ENCODE results near the gene HSPA4L. TPM values are rescaled to one million over a fixed set of nuclear protein-coding genes. Genes with fewer than 3 reads are reported as not detected.

The HSPA4L gene
- total RNA-seq, 1 experiment from 2014 or later = 3.8 TPM

DNA sequence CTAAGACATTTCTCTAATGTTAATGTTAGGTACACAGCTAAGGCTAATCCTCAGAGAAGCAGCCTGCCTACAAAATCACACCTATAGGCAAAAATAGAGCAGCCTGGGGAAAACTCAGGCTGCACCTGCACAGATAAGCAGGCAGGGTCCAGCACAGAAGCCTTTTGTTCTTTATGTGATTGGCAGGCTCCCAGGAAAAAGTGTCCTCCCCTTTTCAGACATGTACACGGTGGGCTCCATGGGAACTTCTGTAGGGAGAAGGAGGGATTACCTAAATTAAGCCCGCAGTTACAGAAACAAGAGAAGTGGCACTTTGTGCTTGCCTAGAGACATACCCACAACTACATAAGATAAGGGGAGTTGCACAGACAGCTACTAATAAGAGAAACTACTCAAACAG lies 4.0 kb upstream of the HSPA4L start:
- ChIA-PET CTCF (no interaction called here), POLR2A (ENCODE audit: low non-redundant PET) (no interaction called here)
- TF ChIP-seq EZH2 (IDR thresholded peaks at IDR 0.05; ENCODE audit: borderline replicate concordance, low read depth, low read length, poor library complexity, severe bottlenecking) (no peak), CTCF (conservative IDR thresholded peaks at IDR 0.05; ENCODE audit: low read depth, low read length) (no peak)
- H3K27me3 ChIP-seq (replicated peaks; ENCODE audit: insufficient read depth, low read depth, low read length, poor library complexity) = peaks cover 21% of the 10 kb centered on the region
- no peaks in the 10 kb centered on the region for H3K4me1 ChIP-seq (ENCODE audit: insufficient read depth, low read length, poor library complexity, severe bottlenecking)
- intact Hi-C loops (cut with micrococcal nuclease; ENCODE audit: unreplicated experiment) = no loop called here
- H3K36me3 ChIP-seq (ENCODE audit: insufficient read depth, low read length, poor library complexity, severe bottlenecking) = no peaks in the 10 kb centered on the region
- no peak overlapping the region for H3K4me3 ChIP-seq (ENCODE audit: low read depth, low read length, poor library complexity, severe bottlenecking)
- DNase-seq (ENCODE audit: low spot score) = no peak
- no peaks in the 10 kb centered on the region for H3K9me3 ChIP-seq (ENCODE audit: low read depth, low read length, poor library complexity, severe bottlenecking)
- H3K27ac ChIP-seq (ENCODE audit: low read depth, low read length, poor library complexity, severe bottlenecking) = no peak overlapping the region
- no TSS peak for BruUV-seq (replicated peaks)

GRCh38 chr4:127780598-127780997 lies 1.5 kb upstream of the HSPA4L start:
- BruUV-seq (replicated peaks) = no TSS peak
- POLR2A ChIA-PET (ENCODE audit: low non-redundant PET) = no interaction called here
- no peak overlapping the region for H3K27ac ChIP-seq (ENCODE audit: low read depth, low read length, poor library complexity, severe bottlenecking)

DNA sequence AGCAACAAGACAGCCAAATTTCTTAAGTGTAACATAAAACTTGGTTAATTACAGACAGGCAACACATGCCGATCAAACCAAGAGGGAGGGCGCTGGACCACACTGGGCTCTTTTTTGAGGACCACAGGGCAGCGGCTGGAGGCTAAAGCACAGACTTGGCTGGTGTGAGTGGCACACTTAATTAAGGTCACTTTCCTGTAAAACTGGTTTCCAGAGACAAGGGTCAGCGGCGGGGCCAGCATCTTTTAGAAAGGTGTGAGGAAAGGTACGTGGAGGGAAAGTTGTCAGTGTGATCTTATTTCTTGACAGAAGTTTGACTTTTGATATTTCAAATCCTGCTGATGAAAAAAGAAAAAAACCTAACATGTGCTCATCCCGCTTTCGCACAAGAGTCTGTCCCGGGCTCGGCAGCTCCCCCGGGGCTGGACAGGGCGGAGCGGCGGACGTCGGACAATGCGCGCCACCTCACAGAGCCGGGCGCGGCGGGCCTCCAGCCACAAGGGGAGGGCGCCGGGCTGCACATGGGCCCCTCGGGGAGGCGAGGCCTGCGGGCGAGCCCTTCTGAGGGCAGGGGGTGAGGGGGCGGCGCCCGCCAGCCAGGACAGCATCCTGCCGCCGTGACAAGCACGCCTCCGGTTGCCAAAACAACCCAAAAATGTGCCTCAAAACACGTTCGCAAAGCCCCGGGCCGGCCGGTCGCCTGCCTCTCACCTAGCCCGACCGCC lies 660 bp upstream of the HSPA4L start:
- CTCF ChIA-PET = interaction anchor here (0.6 kb wide), 1 partner anchor 269 kb away, joined by 3 read pairs; no protein-coding TSS in a partner anchor
- peak overlapping the region; percentile 63 for H3K4me3 ChIP-seq (ENCODE audit: low read depth, low read length, poor library complexity, severe bottlenecking)
- DNase-seq (ENCODE audit: low spot score) = peak; percentile 4
- no peaks in the 10 kb centered on the region for H3K4me1 ChIP-seq (ENCODE audit: insufficient read depth, low read length, poor library complexity, severe bottlenecking)
- no peaks in the 10 kb centered on the region for H3K9me3 ChIP-seq (ENCODE audit: low read depth, low read length, poor library complexity, severe bottlenecking)
- peaks cover 33% of the 10 kb centered on the region for H3K27me3 ChIP-seq (replicated peaks; ENCODE audit: insufficient read depth, low read depth, low read length, poor library complexity)
- BruUV-seq (replicated peaks) = no TSS peak
- TF ChIP-seq CTCF (conservative IDR thresholded peaks at IDR 0.05; ENCODE audit: low read depth, low read length) (no peak), EZH2 (IDR thresholded peaks at IDR 0.05; ENCODE audit: borderline replicate concordance, low read depth, low read length, poor library complexity, severe bottlenecking) (no peak)
- H3K36me3 ChIP-seq (ENCODE audit: insufficient read depth, low read length, poor library complexity, severe bottlenecking) = no peaks in the 10 kb centered on the region
- peak overlapping the region; percentile 54 for H3K27ac ChIP-seq (ENCODE audit: low read depth, low read length, poor library complexity, severe bottlenecking)
- POLR2A ChIA-PET (ENCODE audit: low non-redundant PET) = no interaction called here
- intact Hi-C loops (cut with micrococcal nuclease; ENCODE audit: unreplicated experiment) = loop anchor here (5.0 to 10.0 kb wide), 2 partner anchors 101 to 273 kb away; partner anchors contain the start of gene PLK4

More at GRCh38 chr4:127780598-127780997, 1.5 kb upstream of the HSPA4L start:
- intact Hi-C loops (cut with micrococcal nuclease; ENCODE audit: unreplicated experiment) = loop anchor here (5.0 to 10.0 kb wide), 2 partner anchors 102 to 274 kb away; partner anchors contain the start of gene PLK4
- Histone ChIP-seq H3K4me3 (ENCODE audit: low read depth, low read length, poor library complexity, severe bottlenecking) (no peak overlapping the region), H3K4me1 (ENCODE audit: insufficient read depth, low read length, poor library complexity, severe bottlenecking) (no peaks in the 10 kb centered on the region), H3K9me3 (ENCODE audit: low read depth, low read length, poor library complexity, severe bottlenecking) (no peaks in the 10 kb centered on the region), H3K36me3 (ENCODE audit: insufficient read depth, low read length, poor library complexity, severe bottlenecking) (no peaks in the 10 kb centered on the region), H3K27me3 (replicated peaks; ENCODE audit: insufficient read depth, low read depth, low read length, poor library complexity) (peaks cover 33% of the 10 kb centered on the region)
- CTCF ChIA-PET = no interaction called here
- TF ChIP-seq CTCF (conservative IDR thresholded peaks at IDR 0.05; ENCODE audit: low read depth, low read length) = no peak
- no peak for TF ChIP-seq EZH2 (IDR thresholded peaks at IDR 0.05; ENCODE audit: borderline replicate concordance, low read depth, low read length, poor library complexity, severe bottlenecking)
- DNase-seq (ENCODE audit: low spot score) = no peak

Data from A673 (cell line).